NCI-H510A treated with DMSO at 0.1 percent for 48 hours (cell line): ENCODE results near the gene TLR6.
"Not testable (repeated sequence)": the region's sequence is repeated elsewhere in the genome, so short reads cannot be mapped to it uniquely, and the experiment has no call there.

Source experiments
- DNase-seq: peaks from one replicate; lab custom pipeline; 2025; lab: John Stamatoyannopoulos, UW

Gene TLR6

GRCh38 chr4:38787693-38788092 is 68.9 kb downstream of the TLR6 start:
- no peak for DNase-seq

DNA sequence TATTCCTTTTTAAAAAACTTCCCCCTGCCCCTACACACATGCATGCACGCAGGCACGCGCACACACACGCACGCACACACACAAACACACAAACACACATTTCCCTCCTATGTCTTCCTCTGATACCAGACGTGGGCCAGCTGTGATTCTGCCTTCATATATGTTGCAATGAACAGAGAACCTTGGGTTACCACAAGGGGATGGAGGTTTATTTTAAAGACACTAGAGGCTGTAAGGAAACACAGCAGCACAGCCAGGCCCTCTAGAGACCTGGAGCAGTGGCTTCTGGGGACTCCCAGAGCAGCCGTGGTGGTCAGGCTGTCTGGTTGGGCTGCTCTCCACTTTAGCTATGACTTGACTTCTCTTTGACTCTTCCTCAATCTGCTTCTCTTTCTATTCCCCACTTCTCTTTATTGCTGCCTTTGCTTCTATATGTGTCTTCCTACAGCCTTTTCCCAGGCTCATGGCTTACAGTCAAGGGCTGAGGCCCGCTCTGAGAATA is 70.7 kb downstream of the TLR6 start:
- DNase-seq = no peak

GRCh38 chr4:38785041-38785790 is 71.4 kb downstream of the TLR6 start:
- no peak for DNase-seq

GRCh38 chr4:38784141-38784540 is 72.5 kb downstream of the TLR6 start:
- DNase-seq = no peak

- DNase-seq = no peak
These were observed 73.5 kb downstream of the TLR6 start for GRCh38 chr4:38783109-38783460.

GRCh38 chr4:38782452-38783108 is 74.0 kb downstream of the TLR6 start, which contains the start of gene TLR10:
Gene TLR10, minus strand, starts transcription at chr4:38782990. Its CDS starts 7,400 bp downstream, at chr4:38775590.
- DNase-seq = peak; percentile 52

GRCh38 chr4:38781854-38782261 is 74.8 kb downstream of the TLR6 start:
- no peak for DNase-seq

DNA sequence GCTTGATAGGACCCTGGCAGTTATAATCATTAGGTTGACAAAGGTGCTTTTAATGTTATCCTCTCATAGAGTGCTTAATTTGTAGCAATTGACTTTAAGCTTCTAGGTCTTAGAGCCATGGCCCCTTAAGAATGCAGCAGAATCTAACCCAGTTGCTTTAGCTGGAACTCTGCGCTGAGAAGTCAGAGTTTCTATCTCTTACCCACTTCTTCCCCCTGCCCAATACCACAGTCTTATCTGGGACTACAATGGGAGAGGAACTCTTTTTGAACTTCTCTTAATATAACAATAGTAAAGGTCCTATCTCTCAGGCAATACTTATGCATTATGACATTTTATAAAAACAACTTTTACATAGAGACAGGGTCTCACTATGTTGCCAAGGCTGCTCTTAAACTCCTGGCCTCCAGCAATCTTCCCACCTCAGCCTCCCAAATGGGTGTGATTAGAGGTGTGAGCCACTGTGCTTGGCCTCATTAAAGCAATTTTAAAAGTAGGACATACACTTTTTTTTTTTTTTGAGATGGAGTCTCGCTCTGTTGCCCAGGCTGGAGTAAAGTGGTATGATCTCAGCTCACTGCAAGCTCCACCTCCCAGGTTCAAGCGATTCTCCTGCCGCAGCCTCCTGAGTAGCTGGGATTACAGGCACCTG is 75.7 kb downstream of the TLR6 start:
- no peak for DNase-seq

DNA sequence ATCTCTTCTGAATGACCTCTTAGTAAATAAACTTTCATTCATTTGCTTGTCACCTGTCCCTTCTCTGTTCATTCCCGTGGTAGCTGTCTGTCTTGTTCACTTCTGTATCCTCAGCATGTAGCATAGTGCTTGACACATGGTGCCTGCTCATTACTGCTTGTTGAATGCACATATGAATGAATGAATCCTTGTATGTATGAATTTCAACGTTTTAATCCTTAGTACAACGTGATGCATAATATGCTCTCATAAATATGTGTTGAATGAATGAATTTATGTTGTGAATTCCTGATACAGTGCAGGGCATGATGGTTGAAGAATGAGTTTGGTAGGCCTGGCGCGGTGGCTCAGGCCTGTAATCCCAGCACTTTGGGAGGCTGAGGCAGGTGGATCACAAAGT is 76.8 kb downstream of the TLR6 start:
- DNase-seq = no peak

DNA sequence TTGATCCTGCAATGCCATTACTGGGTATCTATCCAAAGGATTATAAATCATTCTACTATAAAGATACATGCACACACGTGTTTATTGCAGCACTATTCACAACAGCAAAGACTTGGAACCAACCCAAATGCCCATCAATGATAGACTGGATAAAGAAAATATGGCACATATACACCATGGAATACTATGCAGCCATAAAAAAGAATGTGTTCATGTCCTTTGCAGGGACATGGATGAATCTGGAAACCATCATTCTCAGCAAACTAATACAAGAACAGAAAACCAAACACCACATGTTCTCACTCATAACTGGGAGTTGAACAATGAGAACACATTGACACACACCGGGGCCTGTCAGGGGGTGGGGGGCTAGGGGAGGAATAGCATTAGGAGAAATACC is 78.7 kb downstream of the TLR6 start:
- DNase-seq = not testable (repeated sequence)

DNA sequence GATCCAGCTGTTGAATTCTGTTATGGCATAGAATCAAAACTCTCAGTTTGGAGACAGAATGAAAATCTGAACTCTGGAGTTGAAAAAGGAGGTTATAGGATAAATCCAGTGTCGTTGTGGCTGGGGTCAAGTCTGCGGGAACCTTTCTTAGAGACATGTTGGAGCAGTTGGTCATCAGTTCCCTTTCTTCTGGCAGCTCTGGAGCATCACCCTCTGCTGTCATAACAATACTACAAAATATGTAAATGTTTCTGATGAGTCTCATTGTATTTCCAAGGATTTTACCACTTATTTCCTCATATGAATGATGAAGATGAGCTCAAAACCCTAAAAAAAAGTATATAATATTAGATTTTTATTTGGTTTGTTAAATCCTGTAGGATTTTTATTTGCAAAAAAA is 81.3 kb downstream of the TLR6 start:
- DNase-seq = no peak

DNA sequence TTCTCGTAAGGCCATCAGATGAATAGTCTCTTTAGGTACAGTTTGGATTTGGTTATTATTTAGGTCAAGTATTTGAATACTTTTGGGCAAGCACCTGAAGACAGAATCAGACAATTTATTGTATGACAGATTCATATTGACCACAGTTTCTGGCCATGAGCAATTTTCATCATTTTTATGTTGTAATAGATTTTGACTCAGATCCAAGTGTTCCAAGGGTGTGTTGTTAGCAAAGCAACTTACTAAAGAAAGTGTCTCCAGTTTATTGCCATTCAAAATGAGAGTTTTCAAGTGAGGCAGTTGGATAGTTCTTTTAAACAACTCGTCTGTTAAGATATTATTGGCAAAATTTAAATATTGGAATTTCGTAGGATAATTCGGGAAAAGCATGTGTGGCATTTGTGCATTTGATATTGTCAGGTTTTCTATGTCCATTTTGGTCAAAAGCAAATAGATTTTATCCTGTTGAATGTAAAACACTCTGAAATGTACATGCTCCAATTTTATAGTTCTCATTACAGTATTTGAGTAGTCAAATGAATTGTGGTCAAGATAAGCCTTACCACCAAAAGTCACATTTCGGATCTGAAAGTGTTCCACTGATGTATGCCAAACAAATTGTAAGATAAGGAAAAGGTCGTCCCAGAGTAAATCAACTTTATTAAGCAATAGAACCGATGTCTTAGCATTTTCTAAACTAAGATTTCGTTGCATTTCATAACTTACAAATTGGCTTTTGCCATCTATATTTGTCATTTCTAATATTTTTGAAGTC is 82.2 kb downstream of the TLR6 start:
- DNase-seq = no peak
